Neural cell (in vitro differentiated cells): ENCODE measurements around the gene STIL. TPM values are rescaled to one million over a fixed set of nuclear protein-coding genes. Genes with fewer than 3 reads are reported as not detected.
"Not testable (repeated sequence)": the region's sequence is repeated elsewhere in the genome, so short reads cannot be mapped to it uniquely, and the experiment has no call there.

Experiments used
- H2AFZ ChIP-seq: fragments of 200-600, 300-800 bp; sonication (generic), shearing (Covaris generic); 2 replicates; pipeline ENCODE4 v1.6.0; 2014; ENCODE audit warnings: low read depth, mild to moderate bottlenecking, antibody characterized with exemption, low read length, moderate library complexity
- H3F3A ChIP-seq: fragments of 200-600 bp; shearing (Covaris generic); 2 replicates; pipeline ENCODE4 v1.6.1; 2016; ENCODE audit warnings: mild to moderate bottlenecking, moderate library complexity, mixed read lengths, antibody characterized with exemption, low read length; ENCODE audit not compliant: insufficient read depth, poor library complexity, severe bottlenecking
- H3K27ac ChIP-seq: fragments of 200-600, 300-800 bp; sonication (generic), shearing (Covaris generic); 2 replicates; pipeline ENCODE4 v1.5.1; 2014; ENCODE audit warnings: mild to moderate bottlenecking, low read length, moderate library complexity
- H3K27me3 ChIP-seq: fragments of 300-800, 200-600 bp; sonication (generic), shearing (Covaris generic); 2 replicates; pipeline ENCODE4 v1.6.0; 2014; ENCODE audit warnings: mild to moderate bottlenecking, low read depth, low read length, moderate library complexity; ENCODE audit not compliant: insufficient read depth
- H3K36me3 ChIP-seq: fragments of 300-800, 200-600 bp; sonication (generic), shearing (Covaris generic); 2 replicates; pipeline ENCODE4 v1.5.1; 2014; ENCODE audit warnings: mild to moderate bottlenecking, antibody characterized with exemption, low read length, moderate library complexity; ENCODE audit not compliant: insufficient read depth
- H3K4me2 ChIP-seq: fragments of 300-800, 200-600 bp; sonication (generic), shearing (Covaris generic); 2 replicates; pipeline ENCODE4 v1.6.0; 2014; ENCODE audit warnings: mild to moderate bottlenecking, low read length
- H3K4me3 ChIP-seq: fragments of 300-800, 200-600 bp; sonication (generic), shearing (Covaris generic); 2 replicates; pipeline ENCODE4 v1.5.1; 2014; ENCODE audit warnings: mild to moderate bottlenecking, low read length, moderate library complexity
- H3K79me2 ChIP-seq: fragments of 200-600 bp; shearing (Covaris generic); replicated peaks from 2 replicates; pipeline ENCODE4 v1.6.0; 2014; ENCODE audit warnings: mild to moderate bottlenecking, low read length, moderate library complexity; ENCODE audit not compliant: insufficient read depth
- H3K9ac ChIP-seq: fragments of 300-800, 200-600 bp; sonication (generic), shearing (Covaris generic); 2 replicates; pipeline ENCODE4 v1.6.1; 2016; ENCODE audit warnings: mild to moderate bottlenecking, low read length, mixed read lengths
- H3K9me2 ChIP-seq: fragments of 200-600 bp; shearing (Covaris generic); 2 replicates; pipeline ENCODE4 v1.6.1; 2016; ENCODE audit warnings: mild to moderate bottlenecking, low read length, mixed read lengths; ENCODE audit not compliant: insufficient read depth
- H3K9me3 ChIP-seq: fragments of 200-600, 300-800 bp; sonication (generic), shearing (Covaris generic); 2 replicates; pipeline ENCODE4 v1.6.1; 2016; ENCODE audit warnings: mild to moderate bottlenecking, mixed run types, low read length, moderate library complexity, mixed read lengths
- H4K20me1 ChIP-seq: fragments of 200-600 bp; shearing (Covaris generic); 2 replicates; pipeline ENCODE4 v1.6.1; 2016; ENCODE audit warnings: mild to moderate bottlenecking, mixed run types; ENCODE audit not compliant: insufficient read depth
- EP300 ChIP-seq: fragments of 450-650 bp; conservative IDR thresholded peaks from 2 replicates; pipeline ENCODE4 v1.6.1; 2014; ENCODE audit warnings: antibody characterized with exemption, mild to moderate bottlenecking, moderate library complexity; ENCODE audit not compliant: poor library complexity, severe bottlenecking
- EZH2 ChIP-seq: fragments of 200-600, 300-800 bp; shearing (Covaris generic), sonication (generic); IDR thresholded peaks from 2 replicates; pipeline ENCODE4 v1.6.1; 2014; ENCODE audit warnings: antibody characterized with exemption, low read length, borderline replicate concordance, mild to moderate bottlenecking; ENCODE audit not compliant: insufficient read depth, poor library complexity, severe bottlenecking
- MXI1 ChIP-seq: fragments of 450-650 bp; conservative IDR thresholded peaks from 2 replicates; pipeline ENCODE4 v1.6.1; 2014; ENCODE audit warnings: antibody characterized with exemption, mild to moderate bottlenecking; ENCODE audit not compliant: poor library complexity, severe bottlenecking
- POLR2AphosphoS5 ChIP-seq: IDR thresholded peaks from 2 replicates; pipeline ENCODE4 v1.6.1; 2012
- RAD21 ChIP-seq: fragments of 450-650 bp; conservative IDR thresholded peaks from 2 replicates; pipeline ENCODE4 v1.6.1; 2014; ENCODE audit warnings: antibody characterized with exemption, mild to moderate bottlenecking, moderate library complexity
- REST ChIP-seq: IDR thresholded peaks from 2 replicates; pipeline ENCODE4 v1.6.1; 2012; ENCODE audit warnings: borderline replicate concordance
- SMC3 ChIP-seq: fragments of 450-650 bp; conservative IDR thresholded peaks from 2 replicates; pipeline ENCODE4 v1.6.1; 2014; ENCODE audit warnings: antibody characterized with exemption, mild to moderate bottlenecking, moderate library complexity; ENCODE audit not compliant: poor library complexity
- TAF1 ChIP-seq: IDR thresholded peaks from 2 replicates; pipeline ENCODE4 v1.6.1; 2012; ENCODE audit warnings: low read depth
- polyA plus RNA-seq: library from polyadenylated mRNA; depleted of rRNA; stranded (reverse); fragments of >200 nt; gene quantifications from 2 replicates; pipeline ENCODE4 v1.2.3, GENCODE V29; 2014
- TF ChIP-seq, protein P1 (sequence below): fragments of 450-650 bp; IDR thresholded peaks from 2 replicates; pipeline ENCODE4 v1.5.1; 2014; ENCODE audit warnings: antibody characterized with exemption, mild to moderate bottlenecking, moderate library complexity; ENCODE audit not compliant: poor library complexity, severe bottlenecking

Gene STIL
- polyA plus RNA-seq, 1 donor from 2014 or later, result 0.53 TPM

GRCh38 chr1:47280142-47280541 lies 33.8 kb downstream of the STIL start:
- Histone ChIP-seq H3K9me2 (no peaks in the 10 kb centered on the region), H2AFZ (no peak overlapping the region), H3K4me2 (no peak overlapping the region), H3K79me2 (no peaks in the 10 kb centered on the region), H3F3A (no peaks in the 10 kb centered on the region), H3K36me3 (no peaks in the 10 kb centered on the region), H3K4me3 (no peak overlapping the region), H3K27ac (no peak overlapping the region), H3K27me3 (no peaks in the 10 kb centered on the region), H3K9ac (no peak overlapping the region), H4K20me1 (no peaks in the 10 kb centered on the region), H3K9me3 (no peaks in the 10 kb centered on the region)
- TF ChIP-seq, protein P1, sequence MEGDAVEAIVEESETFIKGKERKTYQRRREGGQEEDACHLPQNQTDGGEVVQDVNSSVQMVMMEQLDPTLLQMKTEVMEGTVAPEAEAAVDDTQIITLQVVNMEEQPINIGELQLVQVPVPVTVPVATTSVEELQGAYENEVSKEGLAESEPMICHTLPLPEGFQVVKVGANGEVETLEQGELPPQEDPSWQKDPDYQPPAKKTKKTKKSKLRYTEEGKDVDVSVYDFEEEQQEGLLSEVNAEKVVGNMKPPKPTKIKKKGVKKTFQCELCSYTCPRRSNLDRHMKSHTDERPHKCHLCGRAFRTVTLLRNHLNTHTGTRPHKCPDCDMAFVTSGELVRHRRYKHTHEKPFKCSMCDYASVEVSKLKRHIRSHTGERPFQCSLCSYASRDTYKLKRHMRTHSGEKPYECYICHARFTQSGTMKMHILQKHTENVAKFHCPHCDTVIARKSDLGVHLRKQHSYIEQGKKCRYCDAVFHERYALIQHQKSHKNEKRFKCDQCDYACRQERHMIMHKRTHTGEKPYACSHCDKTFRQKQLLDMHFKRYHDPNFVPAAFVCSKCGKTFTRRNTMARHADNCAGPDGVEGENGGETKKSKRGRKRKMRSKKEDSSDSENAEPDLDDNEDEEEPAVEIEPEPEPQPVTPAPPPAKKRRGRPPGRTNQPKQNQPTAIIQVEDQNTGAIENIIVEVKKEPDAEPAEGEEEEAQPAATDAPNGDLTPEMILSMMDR, result no peak
- TF ChIP-seq RAD21 (no peak), POLR2AphosphoS5 (no peak), MXI1 (no peak), TAF1 (no peak), SMC3 (no peak), EP300 (no peak), REST (no peak), EZH2 (no peak)

DNA sequence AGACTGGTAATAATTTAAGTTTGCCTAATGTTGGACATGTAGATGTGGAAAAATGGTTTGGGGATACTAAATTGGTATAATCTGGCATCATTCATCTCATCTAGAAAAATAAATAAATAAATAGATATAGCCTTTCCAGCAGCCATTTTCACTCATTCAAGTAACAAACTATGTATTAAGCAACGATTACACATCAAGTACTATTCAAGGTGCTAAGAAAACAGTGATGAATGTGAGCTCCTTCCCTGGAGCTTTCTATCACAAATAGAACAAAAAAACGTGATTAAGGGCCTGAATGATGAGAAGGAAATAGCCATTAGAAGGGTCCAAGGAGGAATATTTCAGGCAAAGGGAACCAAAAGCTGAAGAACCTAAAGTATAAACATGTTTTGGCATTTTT lies 37.1 kb downstream of the STIL start:
- no peak overlapping the region for H3K4me3 ChIP-seq
- H3F3A ChIP-seq, result no peaks in the 10 kb centered on the region
- no peaks in the 10 kb centered on the region for H3K79me2 ChIP-seq
- H3K9me2 ChIP-seq, result no peaks in the 10 kb centered on the region
- TF ChIP-seq RAD21 (no peak), REST (no peak), POLR2AphosphoS5 (no peak), EZH2 (no peak), TAF1 (no peak)
- TF ChIP-seq, protein P1, result no peak
- H2AFZ ChIP-seq, result no peak overlapping the region
- no peak overlapping the region for H3K9ac ChIP-seq
- H3K9me3 ChIP-seq, result no peaks in the 10 kb centered on the region
- H4K20me1 ChIP-seq, result no peaks in the 10 kb centered on the region
- H3K27ac ChIP-seq, result no peak overlapping the region
- no peaks in the 10 kb centered on the region for H3K36me3 ChIP-seq
- H3K27me3 ChIP-seq, result no peaks in the 10 kb centered on the region
- H3K4me2 ChIP-seq, result no peak overlapping the region

- not testable (repeated sequence) for H3K9me3 ChIP-seq, H3K9me2 ChIP-seq, H3F3A ChIP-seq, H3K27ac ChIP-seq, H2AFZ ChIP-seq, H4K20me1 ChIP-seq, H3K36me3 ChIP-seq, H3K4me2 ChIP-seq, H3K27me3 ChIP-seq, H3K9ac ChIP-seq, H3K4me3 ChIP-seq, H3K79me2 ChIP-seq
These were observed 38.1 kb downstream of the STIL start for GRCh38 chr1:47275811-47276210.
